Erythroblast (primary cell): Measurements from ENCODE around the gene KLHL10.
"Not testable (repeated sequence)": the region's sequence is repeated elsewhere in the genome, so short reads cannot be mapped to it uniquely, and the experiment has no call there.

Experiments used
- DNase-seq, 2 experiments: peaks; one replicate each; lab custom pipeline; 2025; lab: John Stamatoyannopoulos, UW
- GATA1 ChIP-seq: IDR thresholded peaks from 2 replicates; pipeline ENCODE4 v1.6.1; 2011; ENCODE audit warnings: low read depth, mild to moderate bottlenecking, control low read depth, low read length, moderate library complexity
- POLR2A ChIP-seq: IDR thresholded peaks from 2 replicates; pipeline ENCODE4 v1.6.1; 2011; ENCODE audit warnings: mild to moderate bottlenecking, low read length

Gene KLHL10

GRCh38 chr17:41860254-41860931 lies 22.8 kb downstream of the KLHL10 start:
- no peak for DNase-seq
- no peak for TF ChIP-seq GATA1
- TF ChIP-seq POLR2A: no peak

GRCh38 chr17:41863074-41863848 lies 25.6 kb downstream of the KLHL10 start:
- TF ChIP-seq POLR2A (no peak), GATA1 (no peak)
- DNase-seq: no peak

DNA sequence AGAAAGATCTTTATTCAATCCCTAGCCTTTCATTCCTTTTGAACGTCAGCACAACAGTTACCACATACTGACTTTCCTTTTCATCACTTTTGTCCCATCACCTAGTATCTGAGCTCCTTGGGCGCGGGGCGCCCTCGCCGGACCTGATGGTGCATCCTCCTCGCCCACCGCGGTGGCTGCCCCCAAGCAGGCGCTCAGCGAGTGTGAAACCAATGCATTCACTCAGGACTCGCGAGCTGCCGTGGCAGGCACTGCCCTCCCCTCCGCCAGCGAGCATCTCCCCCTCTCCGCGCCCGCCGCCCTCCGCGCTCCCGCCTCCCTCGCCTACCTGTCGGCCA lies 26.8 kb downstream of the KLHL10 start:
- DNase-seq: no peak
- TF ChIP-seq GATA1 (no peak), POLR2A (no peak)

- TF ChIP-seq GATA1: no peak
- peak; percentile 79 for TF ChIP-seq POLR2A
- peak; percentile 92 to 94 for DNase-seq
These were observed 27.4 kb downstream of the KLHL10 start, which contains the start of gene KLHL11 for GRCh38 chr17:41864836-41865595. Gene KLHL11, minus strand, starts transcription at chr17:41865423. Its CDS starts 53 bp downstream, at chr17:41865370.

DNA sequence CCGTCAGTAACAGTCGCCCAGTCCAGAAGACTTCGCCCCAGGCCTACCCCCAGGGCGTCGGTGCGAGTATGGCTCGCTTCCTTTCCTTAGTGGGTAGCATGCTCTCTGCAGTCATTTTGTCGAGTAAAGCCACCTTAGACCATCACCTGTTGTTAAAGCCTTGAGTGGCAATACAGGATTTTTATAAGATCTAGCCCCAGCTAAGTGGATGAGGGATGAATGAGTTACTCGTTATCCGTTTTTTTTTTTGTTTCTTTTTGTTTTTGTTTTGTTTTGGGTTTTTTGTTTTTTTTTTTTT lies 27.9 kb downstream of the KLHL10 start:
- TF ChIP-seq GATA1: no peak
- TF ChIP-seq POLR2A: no peak
- no peak for DNase-seq

GRCh38 chr17:41868568-41868967 lies 30.9 kb downstream of the KLHL10 start:
- no peak for TF ChIP-seq GATA1
- TF ChIP-seq POLR2A: no peak
- no peak for DNase-seq

- TF ChIP-seq POLR2A (no peak), GATA1 (no peak)
- DNase-seq: peak in 1 of 2 experiments; percentile 16
These were observed 31.8 kb downstream of the KLHL10 start for GRCh38 chr17:41869426-41869825.

DNA sequence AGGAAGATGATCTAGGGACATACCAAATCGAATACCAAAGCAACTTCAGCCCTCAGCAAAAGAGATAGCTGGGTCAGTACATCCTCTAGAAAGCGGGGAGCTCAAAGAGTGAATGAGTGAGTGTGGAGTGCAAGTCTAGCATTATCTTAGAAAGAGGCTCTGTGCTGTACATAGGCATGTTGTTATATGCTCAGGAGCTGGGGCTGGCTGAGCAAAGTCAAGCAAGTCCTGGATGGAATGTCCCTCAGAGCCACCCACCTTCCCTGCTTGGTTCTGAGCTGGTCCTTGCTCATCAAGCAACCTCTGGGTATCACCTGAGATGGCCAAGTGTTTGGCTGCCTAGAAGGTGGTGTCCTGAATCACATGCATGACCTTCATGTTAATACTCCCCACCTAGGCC lies 32.5 kb downstream of the KLHL10 start:
- TF ChIP-seq POLR2A: no peak
- no peak for DNase-seq

- DNase-seq: no peak
- no peak for TF ChIP-seq GATA1
- no peak for TF ChIP-seq POLR2A
These were observed 33.0 kb downstream of the KLHL10 start for GRCh38 chr17:41870627-41871026.

DNA sequence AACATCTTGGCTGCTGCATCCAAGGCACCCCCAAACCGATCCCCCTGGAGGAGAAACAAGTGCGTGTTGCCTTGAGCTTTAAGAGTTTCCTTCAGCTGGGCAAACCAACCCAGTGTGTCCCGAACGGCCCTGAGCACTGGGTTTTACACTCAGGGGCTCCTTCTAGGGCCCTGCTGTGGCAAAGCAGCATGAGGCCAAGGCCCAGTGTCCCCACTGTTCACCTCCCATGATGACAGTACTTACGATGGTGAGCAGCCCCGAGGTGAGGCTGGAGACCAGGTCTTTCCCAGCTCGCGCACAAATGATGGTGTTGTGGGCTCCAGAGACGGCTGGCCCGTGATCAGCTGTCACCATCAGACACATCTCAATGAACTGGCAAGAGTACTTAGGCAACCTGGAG lies 34.2 kb downstream of the KLHL10 start:
- no peak for TF ChIP-seq POLR2A
- no peak for TF ChIP-seq GATA1
- no peak for DNase-seq

GRCh38 chr17:41873559-41874292 lies 36.1 kb downstream of the KLHL10 start:
- TF ChIP-seq GATA1 (no peak), POLR2A (no peak)
- DNase-seq: no peak

GRCh38 chr17:41874293-41874670 lies 36.7 kb downstream of the KLHL10 start:
- not testable (repeated sequence) for DNase-seq

DNA sequence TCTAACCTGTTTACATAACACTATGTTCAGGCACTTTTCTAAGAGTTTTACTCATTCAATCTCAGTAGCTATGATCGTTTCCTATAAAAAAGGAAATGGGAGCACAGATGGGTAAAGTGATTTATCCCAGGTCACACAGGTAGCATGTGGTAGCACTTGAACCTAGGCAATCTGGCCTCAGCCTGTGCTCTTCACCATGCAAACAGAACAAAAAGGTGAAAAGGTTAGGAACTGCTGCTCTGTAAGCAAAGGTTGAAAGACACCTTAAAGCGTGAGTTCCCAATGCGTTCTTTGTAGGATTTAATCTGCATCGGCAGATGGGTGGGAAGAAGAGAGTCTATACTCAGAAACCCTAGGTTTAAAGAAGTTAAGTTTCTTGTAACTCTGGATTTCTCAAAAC lies 42.5 kb downstream of the KLHL10 start:
- TF ChIP-seq POLR2A: no peak
- TF ChIP-seq GATA1: no peak

DNA sequence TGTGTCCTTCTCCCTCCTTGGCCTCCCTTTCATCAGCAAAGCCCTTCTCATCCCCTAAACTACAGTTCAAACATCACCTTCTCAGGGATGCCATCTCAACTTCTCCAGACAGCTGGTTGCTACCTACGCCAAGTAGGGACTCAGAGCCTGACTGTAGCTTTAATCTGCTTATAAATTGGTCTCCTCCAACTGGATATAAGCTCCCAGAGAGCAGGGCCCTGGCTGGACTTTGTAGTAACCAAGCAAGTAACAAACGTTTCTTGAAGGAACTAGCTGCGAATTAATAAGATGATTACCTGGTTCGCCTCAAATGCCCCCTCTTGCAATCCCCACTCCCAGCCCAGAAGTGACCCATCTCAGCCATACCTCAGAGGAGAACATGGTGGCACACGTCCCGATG lies 45.1 kb downstream of the KLHL10 start:
- TF ChIP-seq POLR2A (no peak), GATA1 (no peak)
- DNase-seq: no peak

More for the DNA sequence above, 42.5 kb downstream of the KLHL10 start:
- no peak for DNase-seq
